ENCODE measurements around the gene ASB13.

Gene ASB13

DNA sequence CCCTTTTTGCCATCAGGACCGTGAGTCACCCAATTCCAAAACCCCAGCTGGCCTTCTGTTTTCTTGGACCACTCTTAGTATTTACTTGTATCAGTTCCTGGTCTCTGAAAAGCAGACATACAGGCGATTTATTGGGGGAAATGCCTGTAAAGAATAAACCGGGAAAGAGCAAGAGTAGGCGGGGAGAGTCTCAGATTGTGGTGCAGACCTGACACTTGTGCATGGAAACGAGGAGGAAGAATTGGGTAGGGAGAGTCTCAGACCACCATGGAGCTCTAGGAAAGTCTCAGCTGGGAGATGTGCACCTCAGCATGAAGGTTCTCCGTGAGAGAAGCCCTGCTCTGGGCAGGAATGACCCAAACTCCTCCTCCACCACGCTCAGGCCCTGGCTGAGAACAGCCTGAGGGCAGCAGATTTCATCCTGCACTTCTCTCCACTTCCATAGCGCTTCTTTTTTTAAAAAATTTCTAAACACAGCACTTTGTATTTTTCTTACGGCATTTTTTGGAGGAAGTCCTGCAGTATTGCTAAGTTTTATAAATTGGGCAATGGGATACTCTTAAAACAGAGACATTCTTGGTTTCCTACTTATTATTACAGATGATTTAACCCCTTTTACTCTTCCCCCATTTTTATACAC lies 12.1 kb upstream of the ASB13 start:
- intact Hi-C loops (cut with DNase I) = no loop called here
- DNase-seq = no peak

DNA sequence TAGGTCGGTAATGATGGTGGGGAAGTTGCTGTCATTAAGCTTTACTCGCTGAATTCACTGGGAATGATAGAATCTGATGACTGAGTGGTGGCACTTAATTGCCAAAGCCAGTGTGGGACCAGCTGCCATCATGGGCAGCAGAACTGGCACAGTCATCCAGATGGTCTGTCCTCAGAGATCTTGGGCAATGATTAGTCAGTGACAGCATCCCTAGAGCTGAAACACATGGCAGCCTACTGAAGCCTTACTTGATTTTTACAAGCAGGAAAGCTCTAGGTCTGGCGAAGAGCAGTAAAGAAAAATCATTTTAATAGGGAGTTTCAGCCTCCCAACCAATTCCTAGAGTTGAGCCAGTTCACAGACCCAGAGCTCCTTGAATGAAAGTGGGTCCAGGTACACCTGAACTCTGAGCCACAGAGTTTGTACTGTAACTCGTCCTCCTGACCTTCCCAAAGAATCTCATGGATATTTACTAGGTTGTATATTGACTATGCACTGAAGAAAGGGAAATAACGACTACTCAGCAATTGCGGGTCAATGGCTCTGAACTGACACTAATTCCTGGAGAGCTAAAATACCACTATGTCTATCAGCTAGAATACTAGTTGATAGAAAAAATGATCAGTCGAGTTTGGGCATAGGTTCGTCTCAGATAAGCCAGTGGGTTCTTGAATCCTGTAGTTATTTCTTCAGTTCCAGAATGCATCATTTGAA lies 4.4 kb upstream of the ASB13 start:
- intact Hi-C loops (cut with DNase I) = no loop called here
- DNase-seq = no peak

DNA sequence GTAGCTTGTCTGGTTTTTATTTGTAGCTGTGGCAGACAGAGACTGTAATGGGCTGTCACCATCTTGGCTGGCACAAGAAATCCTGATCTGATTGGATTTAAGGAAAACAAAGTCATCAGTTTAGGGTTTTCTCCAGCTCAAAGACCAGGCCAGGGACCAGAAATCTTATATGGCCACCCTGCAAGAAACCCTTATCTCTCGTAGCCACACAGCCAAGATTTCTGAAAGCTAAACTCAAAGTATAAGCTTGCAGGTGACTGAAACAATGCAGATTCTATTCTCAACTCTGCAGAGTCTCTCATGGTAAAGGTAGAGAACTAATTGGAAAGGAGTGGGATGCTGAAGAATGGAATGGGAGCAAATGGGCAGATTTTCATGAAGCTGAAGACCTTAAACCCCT lies 3.2 kb upstream of the ASB13 start:
- DNase-seq = no peak
- intact Hi-C loops (cut with DNase I) = no loop called here

DNA sequence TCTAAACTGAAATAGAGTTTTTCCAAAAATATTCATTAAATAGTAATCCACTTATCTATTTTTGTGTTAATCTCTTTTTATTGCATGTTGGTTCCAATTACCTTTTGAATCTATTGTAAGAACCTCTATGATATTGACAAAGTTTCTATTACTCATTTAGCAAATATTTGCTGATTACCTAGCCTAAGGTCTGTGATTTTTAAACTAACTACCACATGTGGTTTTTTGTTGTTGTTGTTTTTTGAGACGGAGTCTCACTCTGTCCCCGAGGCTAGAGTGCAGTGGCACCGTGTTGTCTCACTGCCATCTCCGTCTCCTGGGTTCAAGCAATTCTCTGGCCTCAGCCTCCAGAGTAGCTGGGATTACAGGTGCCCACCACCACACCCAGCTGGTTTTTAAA lies 2.0 kb upstream of the ASB13 start:
- intact Hi-C loops (cut with DNase I) = no loop called here
- peak in 1 of 42 donors; percentile 16 for DNase-seq

DNA sequence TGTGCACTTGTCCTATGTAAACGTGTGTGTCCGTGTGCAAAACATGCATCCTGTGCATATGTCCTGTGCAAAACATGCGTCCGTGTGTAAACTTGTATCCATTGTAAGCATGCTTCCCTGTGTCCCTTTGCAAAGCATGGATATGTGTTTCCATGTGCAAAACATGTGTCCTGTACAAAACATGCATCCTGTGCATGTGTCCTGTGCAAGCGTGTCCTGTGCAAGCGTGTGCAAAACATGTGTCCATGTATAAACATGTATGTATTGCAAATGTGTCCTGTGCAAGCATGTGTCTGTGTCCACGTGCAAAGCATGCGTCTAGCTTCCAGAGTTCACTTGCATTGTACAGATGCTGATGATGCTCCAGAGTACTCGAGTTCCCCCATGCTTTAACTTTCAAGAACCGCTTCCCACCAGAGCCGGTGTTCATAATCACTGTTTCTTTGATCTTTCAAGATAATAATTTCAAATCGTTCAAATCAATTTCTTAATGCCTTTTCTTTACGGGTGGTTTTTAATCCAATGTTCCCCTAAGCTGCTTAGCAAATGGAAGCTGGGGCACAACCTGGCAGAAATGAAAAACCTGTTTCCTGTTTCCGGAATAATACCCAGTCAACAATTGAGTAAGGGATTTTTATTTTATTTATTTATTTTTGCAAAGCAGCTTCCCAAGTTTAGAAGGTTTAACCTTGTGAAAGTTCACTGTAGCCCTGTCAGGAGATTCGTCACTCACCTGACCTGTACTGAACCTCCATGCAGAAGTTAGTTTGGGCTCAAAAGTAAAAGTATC lies 641 bp upstream of the ASB13 start:
- intact Hi-C loops (cut with DNase I) = loop anchor here (2.0 kb wide), 1 partner anchor 18 kb away; the partner anchor contains the start of gene TASOR2
- peak in 1 of 42 donors; percentile 34 for DNase-seq

DNA sequence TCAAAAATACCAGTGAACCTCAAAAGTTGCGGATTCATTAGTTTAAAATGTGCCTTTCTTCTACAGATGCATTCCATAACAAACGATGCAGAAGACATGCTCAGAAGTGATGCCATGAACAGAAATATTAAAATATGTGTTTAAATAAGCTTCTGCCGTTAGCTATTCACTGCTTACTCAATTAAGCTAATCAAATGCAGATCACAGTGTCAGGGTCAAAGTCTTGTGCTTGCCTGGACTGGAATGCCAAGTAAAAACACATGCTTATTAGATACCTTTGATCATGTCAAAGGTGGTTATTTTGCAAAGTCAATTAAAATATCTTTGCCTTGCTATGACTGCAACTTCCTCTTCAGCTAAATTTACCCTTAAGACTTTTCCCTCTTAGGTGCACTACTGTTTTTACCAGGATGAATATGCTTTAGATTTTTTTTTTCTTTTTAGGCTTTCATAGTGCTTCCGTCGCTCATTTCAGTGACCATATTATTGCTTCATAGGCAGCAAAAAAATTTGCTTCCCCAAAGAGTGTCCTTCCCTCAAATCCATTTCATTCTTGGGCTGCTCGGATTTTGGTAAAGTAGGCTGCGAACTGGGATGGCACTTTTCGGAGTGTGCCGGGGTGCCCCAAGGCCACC lies 905 bp downstream of the ASB13 start:
- peak in 1 of 42 donors; percentile 15 for DNase-seq
- intact Hi-C loops (cut with DNase I) = loop anchor here (2.0 kb wide), 1 partner anchor 19 kb away; the partner anchor contains the start of gene TASOR2

DNA sequence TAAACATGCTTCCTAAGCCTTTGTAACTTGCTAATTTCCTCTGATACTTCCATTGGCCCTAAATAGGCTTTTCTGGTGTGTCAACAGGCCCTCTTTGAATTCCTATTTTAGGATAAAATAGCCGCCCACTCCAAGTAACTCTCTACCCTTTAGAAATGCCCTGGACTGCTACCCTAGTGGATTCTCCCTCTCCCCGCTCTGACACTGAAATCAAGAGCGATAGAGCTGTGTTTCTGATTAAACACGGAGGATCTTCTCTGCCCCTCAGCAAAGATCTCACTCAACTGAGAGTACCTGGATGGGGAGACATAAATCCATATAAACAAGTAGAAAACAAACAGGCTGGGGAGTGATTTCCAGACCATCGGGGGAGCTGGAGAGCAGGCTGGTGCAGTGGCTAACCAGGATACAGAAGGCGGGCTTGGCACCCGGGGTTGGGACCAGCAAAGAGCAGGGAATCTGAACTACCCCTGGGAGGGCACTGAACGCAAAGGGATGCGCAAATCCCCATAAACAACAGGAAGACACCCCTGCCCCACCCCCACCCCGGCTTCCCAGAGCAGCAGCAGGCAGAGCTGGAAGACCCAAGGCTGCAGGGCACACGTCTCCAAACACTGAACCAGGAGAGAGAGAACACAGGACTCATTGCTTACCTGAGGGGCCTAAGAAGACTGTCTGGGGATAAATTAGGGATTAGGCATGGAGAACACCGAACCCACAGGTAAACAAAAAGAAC lies 2.5 kb downstream of the ASB13 start:
- DNase-seq = peak in 1 of 42 donors; percentile 15
- intact Hi-C loops (cut with DNase I) = no loop called here

DNA sequence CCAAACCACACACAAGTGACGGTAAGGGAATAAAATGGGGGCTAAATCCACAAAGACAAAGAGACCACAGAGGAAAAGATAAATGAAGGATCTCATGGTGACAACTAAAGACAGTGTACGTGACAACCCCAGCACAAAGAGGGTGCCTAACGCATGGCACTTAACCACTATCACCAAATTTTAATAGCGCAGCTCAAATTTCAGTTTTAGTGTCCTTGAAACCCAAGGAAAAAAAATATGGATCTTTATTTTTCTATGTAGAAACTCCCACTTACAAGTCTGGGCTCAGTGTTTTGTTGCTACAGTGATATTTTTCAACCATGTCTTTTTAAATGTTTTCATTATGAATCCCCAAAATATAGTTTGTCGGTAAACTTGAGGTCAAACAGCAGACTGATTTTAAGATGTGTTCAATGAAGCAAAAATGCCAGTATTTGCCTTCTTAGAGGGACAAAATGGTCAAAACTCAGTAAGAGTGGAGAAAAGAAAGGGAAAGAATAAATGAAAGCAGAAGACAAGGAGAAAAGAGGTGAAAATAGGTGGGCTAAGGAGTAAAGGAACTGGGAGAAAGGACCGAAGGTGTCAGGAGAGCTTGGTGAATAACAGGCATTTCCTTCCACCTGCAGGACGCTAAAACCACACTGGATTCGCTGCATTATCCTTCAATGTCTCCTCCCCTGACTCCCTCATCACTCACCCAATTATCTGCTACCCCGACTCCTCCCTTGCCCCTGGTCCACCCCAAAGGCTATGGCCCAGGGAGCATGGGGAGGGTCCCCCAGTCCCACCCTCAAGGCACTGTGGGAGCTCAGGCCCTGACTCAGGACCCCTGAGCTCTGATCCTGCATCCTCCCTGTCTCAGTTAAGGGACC lies 3.5 kb downstream of the ASB13 start:
- intact Hi-C loops (cut with DNase I) = no loop called here
- DNase-seq = peak in 2 of 42 donors; percentile 0 to 11

DNA sequence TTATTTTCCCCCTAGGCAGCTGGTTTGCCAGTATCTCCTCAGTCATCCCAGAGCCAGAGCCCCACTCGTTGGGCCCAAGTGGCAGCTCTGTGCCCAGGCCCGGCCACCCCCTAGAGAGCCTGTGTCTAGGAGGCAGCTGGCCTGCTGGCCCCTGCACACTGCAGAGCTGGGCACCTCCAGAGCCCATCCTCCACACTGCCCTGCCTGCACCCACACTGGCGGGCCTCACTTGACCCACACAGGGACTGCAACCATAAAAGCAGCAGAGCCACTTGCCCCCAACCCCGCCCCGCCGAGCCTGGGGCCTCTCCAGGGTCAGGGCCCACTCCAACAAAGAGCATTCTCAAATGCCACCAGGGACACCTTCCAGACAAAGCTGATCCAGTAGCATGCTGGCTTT lies 5.4 kb downstream of the ASB13 start:
- intact Hi-C loops (cut with DNase I) = no loop called here

DNA sequence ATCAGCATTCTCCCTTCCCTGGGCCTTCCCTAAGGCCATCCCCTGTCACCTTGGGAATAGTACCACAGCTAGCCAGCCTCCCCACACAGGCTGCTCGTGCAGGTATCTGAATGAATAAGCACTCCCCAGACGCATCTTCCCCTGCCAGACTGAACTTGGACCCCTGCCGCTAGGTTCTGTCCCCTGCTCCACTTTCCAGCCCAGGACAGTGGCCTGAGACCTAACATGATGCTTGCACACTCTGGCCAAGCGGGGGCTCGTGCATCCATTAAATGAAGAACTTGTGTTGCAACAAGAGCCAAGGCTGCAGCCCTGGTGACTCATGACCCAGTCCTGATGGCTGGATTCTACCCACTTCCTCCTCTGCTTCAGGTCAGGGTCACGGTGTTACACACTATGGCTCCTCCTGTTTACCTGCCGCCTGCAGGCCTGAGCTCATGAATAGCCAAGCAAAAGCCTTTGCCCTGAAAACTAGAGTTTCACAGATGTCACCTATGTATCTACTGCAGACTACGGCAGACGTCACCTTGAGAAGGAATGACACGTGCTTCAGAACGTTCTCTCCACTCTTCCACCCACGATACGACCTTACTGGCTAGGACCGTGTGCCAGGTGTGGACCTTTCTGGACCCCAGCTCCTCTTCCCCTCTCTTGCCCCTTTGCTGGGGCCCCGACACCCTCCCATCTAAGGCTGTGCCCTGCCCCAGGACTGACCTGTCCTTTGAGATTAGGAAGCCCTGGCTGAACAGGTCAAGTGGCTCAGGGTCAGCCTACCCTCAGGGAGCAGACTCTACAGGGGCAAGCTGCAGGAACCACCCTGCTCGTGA lies 6.5 kb downstream of the ASB13 start:
- peak in 1 of 42 donors; percentile 6 for DNase-seq
- intact Hi-C loops (cut with DNase I) = no loop called here

More for the DNA sequence above, 5.4 kb downstream of the ASB13 start:
- peak in 2 of 42 donors; percentile 7 to 20 for DNase-seq

DNA sequence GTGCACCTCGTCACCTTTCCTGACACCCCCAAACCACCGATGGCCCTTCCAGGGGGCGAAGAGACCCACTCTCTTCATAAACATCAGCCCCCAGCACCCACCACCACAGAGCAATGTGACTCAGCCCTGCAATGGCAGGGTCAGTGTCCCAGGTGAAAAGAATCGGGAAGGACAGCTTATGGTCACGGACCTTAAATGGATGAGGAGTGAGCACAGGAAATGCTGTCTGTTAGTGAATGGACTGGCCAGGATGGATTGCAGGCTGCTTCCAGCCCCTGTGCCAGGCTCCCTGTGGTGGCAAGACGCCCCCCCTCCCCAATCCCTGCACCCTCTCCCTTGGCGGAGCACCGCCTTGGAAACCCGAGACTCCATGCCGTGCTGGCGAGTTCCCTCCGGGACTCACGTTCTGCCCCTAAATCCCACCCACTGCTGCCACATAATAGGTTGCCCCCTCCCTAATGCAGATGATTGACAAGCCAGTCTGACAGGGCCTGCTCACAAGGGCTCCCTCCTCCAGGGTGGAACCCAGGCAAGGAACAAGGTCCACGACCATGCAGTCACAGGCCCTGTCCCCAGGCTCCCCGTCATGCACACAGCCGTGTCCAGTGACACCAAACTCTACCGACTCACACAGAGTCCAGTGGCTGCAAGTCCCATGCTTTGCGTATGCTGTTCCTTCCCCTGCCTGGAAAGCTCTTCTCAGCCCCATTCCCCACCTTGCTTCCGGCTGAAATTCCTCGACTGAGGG lies 7.3 kb downstream of the ASB13 start:
- DNase-seq = no peak

DNA sequence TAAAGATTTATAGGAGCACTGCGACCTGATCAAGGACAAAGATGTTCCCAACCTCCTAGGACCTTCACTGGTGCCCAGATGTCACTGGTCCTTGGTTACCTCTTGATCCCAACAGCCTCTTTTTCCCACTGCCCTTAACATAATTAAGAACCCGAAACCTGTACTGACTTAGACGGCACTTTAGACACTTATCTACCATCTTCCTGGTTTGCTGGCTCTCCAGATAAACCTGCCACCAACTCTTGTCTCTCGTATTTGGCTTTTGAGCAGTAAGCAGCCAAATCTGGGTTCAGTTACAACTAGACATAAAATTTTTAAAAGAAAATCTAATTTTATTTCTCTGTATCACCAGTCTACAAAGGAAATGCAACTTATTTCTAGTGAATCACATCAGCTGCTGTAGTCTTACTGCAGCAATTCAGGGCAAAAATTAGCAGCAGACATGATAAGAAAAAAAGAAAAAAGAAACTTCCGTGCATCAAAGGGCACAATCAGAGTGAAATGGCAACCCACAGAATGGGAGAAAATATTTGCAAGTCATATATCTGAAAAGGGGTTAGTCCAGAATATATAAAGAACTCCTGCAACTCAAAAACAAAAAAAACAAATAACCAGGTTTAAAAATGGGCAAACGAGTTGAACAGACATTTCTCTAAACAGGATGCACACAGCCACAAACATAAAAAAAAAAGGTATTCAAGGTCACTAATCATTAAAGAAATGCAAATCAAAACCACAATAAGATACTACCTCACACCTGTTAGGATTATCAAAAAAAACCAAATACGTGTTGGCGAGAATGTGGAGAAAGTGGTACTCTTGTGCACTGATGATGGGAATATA lies 9.4 kb downstream of the ASB13 start:
- no peak for DNase-seq
- intact Hi-C loops (cut with DNase I) = no loop called here

More for the DNA sequence above, 7.3 kb downstream of the ASB13 start:
- intact Hi-C loops (cut with DNase I) = no loop called here

DNA sequence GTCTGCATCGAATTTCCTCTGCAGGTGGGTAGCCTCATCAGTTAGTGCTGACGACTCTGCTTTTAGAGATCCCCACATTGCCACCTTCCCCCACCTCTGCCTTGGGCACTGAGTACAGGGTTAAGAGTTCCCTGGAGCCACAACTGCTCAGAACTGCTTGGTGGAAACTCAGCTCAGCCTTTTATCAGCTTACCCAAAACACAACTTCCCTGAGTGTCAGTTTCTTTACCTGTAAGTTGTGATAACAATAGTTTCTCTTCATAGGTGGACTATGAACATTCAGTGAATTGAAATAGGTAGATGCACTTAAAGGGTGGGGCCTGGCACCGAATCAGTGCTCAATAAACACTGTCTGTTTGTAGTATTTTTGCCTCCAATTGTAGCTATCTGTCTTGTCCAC lies 11.3 kb downstream of the ASB13 start:
- DNase-seq = no peak
- intact Hi-C loops (cut with DNase I) = no loop called here

DNA sequence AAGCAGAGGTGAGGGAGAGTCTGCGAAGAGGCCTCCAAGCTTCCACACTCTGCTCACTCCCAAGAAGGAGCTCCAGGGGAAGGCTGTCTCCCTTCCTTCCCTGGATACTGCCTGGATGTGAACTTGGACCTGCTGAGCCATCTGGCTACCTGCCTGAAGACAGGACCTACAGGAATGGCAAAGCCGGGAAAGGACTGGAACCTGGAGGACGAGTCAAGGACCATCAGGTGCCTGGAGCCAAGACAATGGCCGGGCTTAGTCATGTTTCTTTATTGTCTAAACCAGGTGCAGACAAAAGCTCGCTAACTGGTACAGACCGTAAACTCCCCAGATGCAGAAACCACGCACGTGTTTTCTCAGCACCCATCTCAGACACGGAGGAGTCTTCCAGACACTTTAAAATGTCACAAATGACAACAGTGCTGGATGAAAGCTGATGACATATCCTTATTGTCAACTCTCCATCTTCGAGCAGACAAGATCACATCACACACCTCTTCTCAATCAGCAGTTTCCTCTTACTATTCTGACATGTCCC lies 12.1 kb downstream of the ASB13 start:
- intact Hi-C loops (cut with DNase I) = no loop called here

DNA sequence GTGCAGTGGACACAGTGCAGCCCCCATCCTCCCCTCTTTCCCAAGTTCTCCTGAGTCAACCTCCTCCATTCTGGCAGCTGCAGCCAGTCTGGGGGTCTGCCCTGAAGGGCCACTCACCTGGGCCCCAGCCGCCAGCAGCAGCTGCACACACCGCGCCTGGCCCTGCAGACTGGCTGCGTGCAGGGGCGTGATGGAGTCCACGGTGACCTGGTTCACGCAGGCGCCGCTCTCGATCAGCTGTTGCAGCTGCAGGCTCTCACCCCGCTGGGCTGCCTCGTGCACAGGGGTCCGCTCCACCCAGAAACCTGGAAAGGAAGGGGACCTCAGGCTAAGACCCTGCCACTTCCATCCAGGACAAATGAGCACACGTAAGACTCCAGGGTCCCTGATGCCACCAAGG lies 13.6 kb downstream of the ASB13 start:
- intact Hi-C loops (cut with DNase I) = no loop called here
- DNase-seq = no peak

More for the DNA sequence above, 12.1 kb downstream of the ASB13 start:
- no peak for DNase-seq

Data from head of caudate nucleus (tissue), 42 donors.